K562 (cell line): ENCODE measurements around the gene HOXB7. TPM values are rescaled to one million over a fixed set of nuclear protein-coding genes. Genes with fewer than 3 reads are reported as not detected.

Experiments
- ATAC-seq: fragments of 200-7000 bp; cut with Tn5 transposase; 3 replicates; pipeline ENCODE4 v1.9.1; 2020; ENCODE audit warnings: moderate library complexity
- BruUV-seq: library from RNA; stranded (reverse); fragments of 400-500 nt; replicated peaks from 2 replicates; lab custom pipeline; 2021; lab: Mats Ljungman, UMichigan
- CTCF ChIA-PET: fragments of 300-600 bp; formaldehyde crosslinking; extraction: SDS; loops from one replicate; lab custom pipeline; 2021; ENCODE audit warnings: low intra/inter-chr PET ratio; lab: Yijun Ruan, JAX
- POLR2A ChIA-PET: fragments of 300-600, 350-650 bp; sonication (Branson Sonifier 250); formaldehyde crosslinking; extraction: SDS; loops from one replicate; lab custom pipeline; 2021; ENCODE audit warnings: antibody characterized with exemption, inconsistent platforms; lab: Yijun Ruan, JAX
- DNase-seq, 4 experiments: peaks; one replicate each; pipeline versions ENCODE4 v3.0.0 to v3.0.0-alpha.2; 2011 to 2018; ENCODE audit warnings: low spot score in 3 of 4, mixed read lengths in 3 of 4; ENCODE audit errors: extremely low read depth in 1 of 4
- FAIRE-seq: peaks from 2 replicates; lab custom pipeline; 2011; peaks lifted over from hg19 to GRCh38; lab: Jason Lieb, UNC
- H2AFZ ChIP-seq: 2 replicates; pipeline ENCODE4 v1.6.0; 2011; ENCODE audit warnings: low read depth, low read length, control low read depth, inconsistent platforms
- H3K27ac ChIP-seq: fragments of 200-600 bp; 3 replicates; pipeline ENCODE4 v1.8.0; 2011; ENCODE audit warnings: low read depth, mild to moderate bottlenecking, control low read depth, inconsistent platforms, low read length, moderate library complexity, mixed read lengths; ENCODE audit errors: extremely low read depth
- H3K27me3 ChIP-seq, 2 experiments: fragments of 300-600 bp in 1 of 2; 2 replicates in 1 of 2; 3 replicates in 1 of 2; pipeline versions ENCODE4 v1.6.0 to v1.8.0; 2011; ENCODE audit warnings: inconsistent platforms in 2 of 2, low read length in 2 of 2, mild to moderate bottlenecking in 1 of 2, mixed read lengths in 1 of 2, moderate library complexity in 1 of 2; ENCODE audit not compliant: control insufficient read depth in 2 of 2, insufficient read depth in 2 of 2
- H3K36me3 ChIP-seq: fragments of 300-600 bp; 3 replicates; pipeline ENCODE4 v1.8.0; 2011; ENCODE audit warnings: mild to moderate bottlenecking, low read length, inconsistent platforms; ENCODE audit not compliant: control insufficient read depth, insufficient read depth
- H3K4me1 ChIP-seq, 2 experiments: fragments of 200-600 bp in 1 of 2; replicated peaks in 1 of 2; 2 replicates in 1 of 2; 3 replicates in 1 of 2; pipeline versions ENCODE4 v1.5.1 to v1.8.0; 2011; ENCODE audit warnings: inconsistent platforms in 2 of 2, low read length in 2 of 2, mild to moderate bottlenecking in 1 of 2, mixed read lengths in 1 of 2, moderate library complexity in 1 of 2; ENCODE audit not compliant: control insufficient read depth in 2 of 2, insufficient read depth in 2 of 2
- H3K4me2 ChIP-seq: 2 replicates; pipeline ENCODE4 v1.6.1; 2011; ENCODE audit warnings: low read length, control low read depth, inconsistent platforms, mixed read lengths; ENCODE audit not compliant: insufficient read depth
- H3K4me3 ChIP-seq: fragments of 200-600 bp; sonication (generic), shearing (Covaris generic); 2 replicates; pipeline ENCODE4 v1.5.1; 2016; ENCODE audit warnings: control low read depth, inconsistent platforms
- H3K79me2 ChIP-seq: fragments of 200-600 bp; 3 replicates; pipeline ENCODE4 v1.8.0; 2011; ENCODE audit warnings: low read length, inconsistent platforms; ENCODE audit not compliant: control insufficient read depth, insufficient read depth
- H3K9ac ChIP-seq, 2 experiments: 2 replicates each; pipeline versions ENCODE4 v1.6.0 to v1.6.1; 2011; ENCODE audit warnings: low read depth in 2 of 2, low read length in 2 of 2, control low read depth in 1 of 2, inconsistent platforms in 1 of 2, mild to moderate bottlenecking in 1 of 2, mixed read lengths in 1 of 2; ENCODE audit not compliant: insufficient read depth in 1 of 2
- H3K9me1 ChIP-seq: one replicate; pipeline ENCODE4 v1.6.0; 2011; ENCODE audit warnings: inconsistent platforms, mild to moderate bottlenecking, low read length, moderate library complexity; ENCODE audit not compliant: control insufficient read depth, insufficient read depth
- H3K9me3 ChIP-seq: replicated peaks from 2 replicates; pipeline ENCODE4 v1.5.1; 2011; ENCODE audit warnings: low read depth, low read length, inconsistent platforms; ENCODE audit not compliant: control insufficient read depth, insufficient read depth
- H4K20me1 ChIP-seq: replicated peaks from 2 replicates; pipeline ENCODE4 v1.6.1; 2011; ENCODE audit warnings: low read length, inconsistent platforms, mixed read lengths; ENCODE audit not compliant: control insufficient read depth, insufficient read depth
- BRD9 ChIP-seq: fragments of 450-650 bp; IDR thresholded peaks from 2 replicates; pipeline ENCODE4 v1.6.1; 2018; ENCODE audit warnings: low read depth; ENCODE audit not compliant: partially characterized antibody
- CCAR2 ChIP-seq: fragments of 200-400 bp; formaldehyde crosslinking; IDR thresholded peaks from 2 replicates; pipeline ENCODE4 v1.6.1; 2017; ENCODE audit warnings: mild to moderate bottlenecking, low read depth, low read length
- HIVEP1 ChIP-seq: fragments of 250-450 bp; sonication (Bioruptor Pico); IDR thresholded peaks from 2 replicates; pipeline ENCODE4 v1.4.0; 2020; ENCODE audit warnings: mild to moderate bottlenecking
- HOXB6 ChIP-seq: fragments of 250-450 bp; sonication (Bioruptor Pico); IDR thresholded peaks from 2 replicates; pipeline ENCODE4 v1.5.1; 2022; ENCODE audit warnings: mild to moderate bottlenecking, borderline replicate concordance
- MAZ ChIP-seq, 2 experiments: fragments of 450-650 bp in 1 of 2; sonication (generic) in 1 of 2; formaldehyde crosslinking; IDR thresholded peaks in 1 of 2; conservative IDR thresholded peaks in 1 of 2; 2 replicates each; pipeline versions ENCODE4 v1.4.0 to v1.5.0; 2020; ENCODE audit warnings: mild to moderate bottlenecking in 1 of 2, missing genetic modification reagents in 1 of 2
- NFE2 ChIP-seq: IDR thresholded peaks from 2 replicates; pipeline ENCODE4 v1.6.1; 2014; ENCODE audit warnings: antibody characterized with exemption, low read depth
- PHF20 ChIP-seq: fragments of 450-650 bp; IDR thresholded peaks from 2 replicates; pipeline ENCODE4 v1.6.1; 2018; ENCODE audit not compliant: partially characterized antibody
- PYGO2 ChIP-seq: fragments of 450-650 bp; IDR thresholded peaks from 2 replicates; pipeline ENCODE4 v1.6.1; 2016; ENCODE audit warnings: mild to moderate bottlenecking, missing genetic modification characterization, moderate library complexity, missing compliant biosample characterization
- SPI1 ChIP-seq: IDR thresholded peaks from 2 replicates; pipeline ENCODE4 v1.6.1; 2011; ENCODE audit warnings: low read depth, low read length, control low read depth, borderline replicate concordance
- ZBTB1 ChIP-seq: sonication (generic); formaldehyde crosslinking; IDR thresholded peaks from 2 replicates; pipeline ENCODE4 v1.8.1; 2023; ENCODE audit warnings: missing genetic modification reagents, low read depth, mild to moderate bottlenecking, borderline replicate concordance
- ZBTB11 ChIP-seq, 3 experiments: fragments of 200-800 bp in 1 of 3; fragments of 250-450 bp in 1 of 3; fragments of 450-650 bp in 1 of 3; sonication (Bioruptor Pico) in 1 of 3; sonication (Bioruptor generic) in 1 of 3; formaldehyde crosslinking in 1 of 3; IDR thresholded peaks; 2 replicates each; pipeline versions ENCODE4 v1.6.1 to v1.8.0; 2016 to 2022; ENCODE audit warnings: mild to moderate bottlenecking in 2 of 3, missing genetic modification characterization in 2 of 3, missing compliant biosample characterization in 1 of 3, moderate library complexity in 1 of 3
- ZNF140 ChIP-seq: fragments of 250-450 bp; sonication (Bioruptor Pico); IDR thresholded peaks from 2 replicates; pipeline ENCODE4 v1.8.0; 2021; ENCODE audit warnings: moderate library complexity, mild to moderate bottlenecking, inconsistent platforms
- ZNF23 ChIP-seq: fragments of 250-450 bp; sonication (Bioruptor Pico); IDR thresholded peaks from 2 replicates; pipeline ENCODE4 v1.4.0; 2020; ENCODE audit warnings: mild to moderate bottlenecking
- ZNF274 ChIP-seq: IDR thresholded peaks from 2 replicates; pipeline ENCODE4 v1.6.1; 2011; ENCODE audit warnings: low read depth, mild to moderate bottlenecking, low read length, moderate library complexity, borderline replicate concordance
- WGBS: fragments of 100-300 bp; shearing (Covaris generic); methylation state at CpG from one replicate; pipeline ENCODE4 v1.1.6; 2016; ENCODE audit warnings: low coverage, mixed read lengths; ENCODE audit not compliant: insufficient coverage; ENCODE audit errors: missing lambda C conversion rate; 5-methylcytosine and 5-hydroxymethylcytosine counted together
- in situ Hi-C: fragments of 300-500 bp; cut with MboI; formaldehyde crosslinking; loops from 4 replicates; pipeline ENCODE4 v1.15.0; 2018; ENCODE audit warnings: inconsistent platforms, mixed read lengths
- intact Hi-C: fragments of 100-400 bp; cut with micrococcal nuclease; formaldehyde crosslinking; loops from 2 replicates; pipeline ENCODE4 v1.14.2; 2022
- polyA plus RNA-seq, 8 experiments: library from polyadenylated mRNA; depleted of rRNA in 4 of 8; stranded (reverse) in 5 of 8; unstranded in 3 of 8; fragments of >200 nt; fragmentation: Nextera tagmentation in 2 of 8; fragmentation: Illumina TruSeq in 1 of 8; extraction: Ambion mirVana in 2 of 8; extraction: Trizol in 1 of 8; gene quantifications; 2 replicates each; pipeline versions ENCODE4 v1.2.1 to v1.2.3, GENCODE V29; 2011 to 2014; ENCODE audit warnings: inconsistent platforms in 1 of 8, missing spikeins in 1 of 8
- total RNA-seq, 7 experiments: library from RNA; depleted of rRNA in 6 of 7; stranded (reverse); fragments of >200 nt in 6 of 7; fragmentation: Illumina TruSeq in 2 of 7; extraction: Trizol in 2 of 7; gene quantifications; 2 replicates each; pipeline versions ENCODE4 v1.2.1 to v1.2.3, GENCODE V29; 2011 to 2021; ENCODE audit warnings: low replicate concordance in 1 of 7
- TF ChIP-seq, protein P1 (sequence below), 2 experiments: fragments of 200-800 bp in 1 of 2; sonication (Bioruptor generic) in 1 of 2; sonication (generic) in 1 of 2; formaldehyde crosslinking in 1 of 2; IDR thresholded peaks in 1 of 2; conservative IDR thresholded peaks in 1 of 2; 2 replicates each; pipeline versions ENCODE4 v1.5.0 to v1.6.1; 2016 to 2020; ENCODE audit warnings: missing compliant biosample characterization in 1 of 2, missing genetic modification characterization in 1 of 2, missing genetic modification reagents in 1 of 2
- TF ChIP-seq, protein P2 (sequence below): sonication (generic); formaldehyde crosslinking; IDR thresholded peaks from 2 replicates; pipeline ENCODE4 v1.8.0; 2023; ENCODE audit warnings: mild to moderate bottlenecking, missing genetic modification reagents

HOXB7 gene
- total and polyA plus RNA-seq, 9 of the 15 experiments (the other 6 are each of a cell fraction or from before 2014, with no cell fraction given): 5.5 to 16.7 (median 8.3) TPM

DNA sequence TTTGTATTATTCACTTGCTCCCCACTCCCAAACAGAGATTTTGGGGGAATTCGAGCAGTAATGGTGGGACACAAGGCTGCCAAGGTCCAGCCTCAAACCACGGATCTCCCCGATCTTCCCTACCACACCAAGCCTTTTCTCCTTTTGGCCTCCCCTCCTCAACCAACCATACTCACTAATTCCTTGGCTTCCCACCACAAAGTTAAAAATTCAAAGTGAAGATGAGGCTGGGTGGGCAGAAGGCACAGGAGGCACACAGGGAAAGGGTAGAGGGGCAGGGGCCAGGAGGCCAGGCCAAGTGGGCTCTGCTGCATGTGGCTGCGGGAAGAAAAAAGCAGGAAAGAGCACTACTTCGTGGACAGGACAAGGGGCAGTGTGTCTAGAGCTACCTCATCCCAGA, 47.9 kb downstream of the HOXB7 start:
- Histone ChIP-seq H3K9me1 (peaks cover 6% of the 10 kb centered on the region), H3K36me3 (peaks cover 89% of the 10 kb centered on the region; the same call in 2 of the 3 replicates), H3K4me2 (no peak overlapping the region), H3K9me3 (no peaks in the 10 kb centered on the region), H4K20me1 (no peaks in the 10 kb centered on the region), H3K9ac (no peak overlapping the region), H3K4me3 (no peak overlapping the region), H2AFZ (no peak overlapping the region), H3K27me3 (no peaks in the 10 kb centered on the region), H3K79me2 (peaks cover 35% of the 10 kb centered on the region), H3K4me1 (peaks cover 13 to 17% of the 10 kb centered on the region in 2 experiments), H3K27ac (no peak overlapping the region; the same call in 2 of the 3 replicates)
- 83% methylated on average over 5 of the region's 5 CpGs for WGBS
- DNase-seq (no peak), FAIRE-seq (no peak), ATAC-seq (no peak)
- CTCF ChIA-PET: no interaction called here
- intact Hi-C loops (no loop called here), in situ Hi-C loops (no loop called here)
- no peak for TF ChIP-seq ZNF140 (CRISPR knock-in tag)
- TF ChIP-seq SPI1: no peak
- TF ChIP-seq, protein P1, sequence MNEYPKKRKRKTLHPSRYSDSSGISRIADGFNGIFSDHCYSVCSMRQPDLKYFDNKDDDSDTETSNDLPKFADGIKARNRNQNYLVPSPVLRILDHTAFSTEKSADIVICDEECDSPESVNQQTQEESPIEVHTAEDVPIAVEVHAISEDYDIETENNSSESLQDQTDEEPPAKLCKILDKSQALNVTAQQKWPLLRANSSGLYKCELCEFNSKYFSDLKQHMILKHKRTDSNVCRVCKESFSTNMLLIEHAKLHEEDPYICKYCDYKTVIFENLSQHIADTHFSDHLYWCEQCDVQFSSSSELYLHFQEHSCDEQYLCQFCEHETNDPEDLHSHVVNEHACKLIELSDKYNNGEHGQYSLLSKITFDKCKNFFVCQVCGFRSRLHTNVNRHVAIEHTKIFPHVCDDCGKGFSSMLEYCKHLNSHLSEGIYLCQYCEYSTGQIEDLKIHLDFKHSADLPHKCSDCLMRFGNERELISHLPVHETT (CRISPR knock-in tag; conservative IDR thresholded peaks at IDR 0.05 in 1 of 2, IDR thresholded peaks at IDR 0.05 in 1 of 2): no peak
- TF ChIP-seq PYGO2 (tag): no peak
- no peak for TF ChIP-seq CCAR2
- no peak for TF ChIP-seq PHF20
- TF ChIP-seq ZBTB11 (CRISPR knock-in tag; IDR thresholded peaks at IDR 0.05): no peak
- TF ChIP-seq, protein P2, sequence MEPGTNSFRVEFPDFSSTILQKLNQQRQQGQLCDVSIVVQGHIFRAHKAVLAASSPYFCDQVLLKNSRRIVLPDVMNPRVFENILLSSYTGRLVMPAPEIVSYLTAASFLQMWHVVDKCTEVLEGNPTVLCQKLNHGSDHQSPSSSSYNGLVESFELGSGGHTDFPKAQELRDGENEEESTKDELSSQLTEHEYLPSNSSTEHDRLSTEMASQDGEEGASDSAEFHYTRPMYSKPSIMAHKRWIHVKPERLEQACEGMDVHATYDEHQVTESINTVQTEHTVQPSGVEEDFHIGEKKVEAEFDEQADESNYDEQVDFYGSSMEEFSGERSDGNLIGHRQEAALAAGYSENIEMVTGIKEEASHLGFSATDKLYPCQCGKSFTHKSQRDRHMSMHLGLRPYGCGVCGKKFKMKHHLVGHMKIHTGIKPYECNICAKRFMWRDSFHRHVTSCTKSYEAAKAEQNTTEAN (CRISPR knock-in tag): no peak
- no peak for TF ChIP-seq BRD9
- TF ChIP-seq HIVEP1: no peak
- TF ChIP-seq MAZ (CRISPR knock-in tag; conservative IDR thresholded peaks at IDR 0.05 in 1 of 2, IDR thresholded peaks at IDR 0.05 in 1 of 2): no peak
- no peak for TF ChIP-seq ZNF274
- no peak for TF ChIP-seq HOXB6 (CRISPR knock-in tag)
- no peak for TF ChIP-seq NFE2
- TF ChIP-seq ZNF23 (CRISPR knock-in tag): no peak
- no peak for TF ChIP-seq ZBTB1 (CRISPR knock-in tag)
- POLR2A ChIA-PET: interaction anchor here (0.6 to 0.9 kb wide), 2 partner anchors 15 to 177 kb away, joined by 3 read pairs; no protein-coding TSS in a partner anchor
- BruUV-seq: no TSS peak
